ENCODE results near the gene ANO7.

ANO7 gene

GRCh38 chr2:241195506-241196130 is 7.1 kb downstream of the ANO7 start:
- no peak for TF ChIP-seq CTCF (IDR thresholded peaks at IDR 0.05)

- TF ChIP-seq CTCF (IDR thresholded peaks at IDR 0.05): no peak
Observed at GRCh38 chr2:241197947-241198346, 9.5 kb downstream of the ANO7 start.

- no peak for TF ChIP-seq CTCF (IDR thresholded peaks at IDR 0.05)
Observed at GRCh38 chr2:241198381-241199279, 10.2 kb downstream of the ANO7 start.

- no peak for TF ChIP-seq CTCF (IDR thresholded peaks at IDR 0.05)
Observed at GRCh38 chr2:241199286-241199685, 10.8 kb downstream of the ANO7 start.

GRCh38 chr2:241199897-241200821 is 11.7 kb downstream of the ANO7 start:
- no peak for TF ChIP-seq CTCF (IDR thresholded peaks at IDR 0.05)

GRCh38 chr2:241200822-241201395 is 12.4 kb downstream of the ANO7 start:
- TF ChIP-seq CTCF (IDR thresholded peaks at IDR 0.05): no peak

All from LNCAP (cell line).